Gastroesophageal sphincter (tissue), 4 donors: Measurements from ENCODE around the gene TMEM131L. TPM values are rescaled to one million over a fixed set of nuclear protein-coding genes. Genes with fewer than 3 reads are reported as not detected.

Source experiments
- ATAC-seq: fragments of 150-250 bp; one replicate; pipeline ENCODE4 v1.9.1; 2016; ENCODE audit warnings: mild to moderate bottlenecking, moderate library complexity
- H3K27ac ChIP-seq, 4 donors: fragments of 200-600 bp; sonication (generic) in 3 of 4; 1 replicate in 3 of 4; 2 replicates in 1 of 4; pipeline ENCODE4 v1.5.1; 2016 to 2019
- H3K27me3 ChIP-seq: fragments of 200-600 bp; sonication (generic); one replicate; pipeline ENCODE4 v1.5.1; 2019
- H3K36me3 ChIP-seq, 2 donors: fragments of 200-600 bp; sonication (generic); one replicate each; pipeline ENCODE4 v1.5.1; 2019; ENCODE audit warnings: control low read depth in 1 of 2
- H3K4me1 ChIP-seq, 3 donors: fragments of 200-600 bp; sonication (generic); 1 replicate in 2 of 3; 2 replicates in 1 of 3; pipeline ENCODE4 v1.5.1; 2016 to 2019; ENCODE audit warnings: control low read depth in 2 of 3
- H3K4me3 ChIP-seq, 2 donors: fragments of 200-600 bp; sonication (generic); one replicate each; pipeline ENCODE4 v1.5.1; 2019; ENCODE audit warnings: mild to moderate bottlenecking in 1 of 2, moderate library complexity in 1 of 2
- H3K9me3 ChIP-seq, 3 donors: fragments of 200-600 bp; sonication (generic); one replicate each; pipeline ENCODE4 v1.5.1; 2017 to 2019; ENCODE audit warnings: control low read depth in 2 of 3
- EP300 ChIP-seq: sonication (generic); formaldehyde crosslinking; IDR thresholded peaks from one replicate; pipeline ENCODE4 v1.6.1; 2017; ENCODE audit warnings: antibody characterized with exemption, mild to moderate bottlenecking
- POLR2A ChIP-seq, 2 donors: fragments of 450-650 bp; IDR thresholded peaks; one replicate each; pipeline ENCODE4 v1.6.1; 2017; ENCODE audit warnings: antibody characterized with exemption in 2 of 2, mild to moderate bottlenecking in 2 of 2, moderate library complexity in 1 of 2
- POLR2AphosphoS5 ChIP-seq: sonication (generic); formaldehyde crosslinking; IDR thresholded peaks from one replicate; pipeline ENCODE4 v1.6.1; 2017; ENCODE audit warnings: antibody characterized with exemption
- WGBS, 2 donors: methylation state at CpG; one replicate each; pipeline ENCODE4 v1.1.5; 2018; ENCODE audit warnings: low coverage in 1 of 2; 5-methylcytosine and 5-hydroxymethylcytosine counted together
- total RNA-seq, 4 donors: library from RNA; depleted of rRNA; stranded (reverse); fragments of >200 nt; gene quantifications; one replicate each; pipeline ENCODE4 v1.1.0, GENCODE V29; 2016
- TF ChIP-seq, protein P1 (sequence below), 4 experiments: fragments of 200-600 bp in 2 of 4; fragments of 450-650 bp in 2 of 4; sonication (generic) in 1 of 4; IDR thresholded peaks; one replicate each; pipeline ENCODE4 v1.5.1; 2017 to 2019; ENCODE audit warnings: antibody characterized with exemption in 4 of 4, mild to moderate bottlenecking in 2 of 4, moderate library complexity in 2 of 4

Gene TMEM131L
- total RNA-seq, 4 donors from 2014 or later, result 14.2 to 24.0 (median 18.4) TPM

DNA sequence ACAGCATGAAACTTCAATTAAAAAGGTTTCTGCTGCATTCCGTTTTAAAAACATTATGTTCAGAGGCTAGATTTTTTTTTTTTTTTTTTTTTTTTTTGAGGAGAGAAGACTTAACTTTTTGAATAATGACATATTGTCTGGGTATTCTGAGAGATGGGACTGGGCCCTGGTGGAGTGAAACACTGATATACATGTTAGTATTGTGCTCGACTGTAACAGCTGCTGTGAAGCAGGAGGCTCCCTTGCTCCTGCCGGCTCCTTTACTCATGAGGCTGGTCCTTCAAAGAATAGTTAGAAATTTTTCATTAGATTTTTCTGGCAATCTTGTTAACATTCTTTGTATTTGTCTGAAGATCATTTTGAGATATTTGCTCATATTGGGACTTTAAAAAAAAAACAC lies 73.3 kb downstream of the TMEM131L start:
- Histone ChIP-seq H3K27ac (peak overlapping the region in 1 of 4 donors; percentile 68), H3K36me3 (no peaks in the 10 kb centered on the region), H3K9me3 (no peaks in the 10 kb centered on the region), H3K4me3 (no peak overlapping the region), H3K27me3 (no peaks in the 10 kb centered on the region), H3K4me1 (peaks cover 0 to 57% (median 18%) of the 10 kb centered on the region in 3 donors)
- WGBS, 2 donors, result 42 to 65% methylated on average over 3 of the region's 3 CpGs
- no peak for ATAC-seq
- TF ChIP-seq EP300 (no peak), POLR2A (IDR thresholded peaks at IDR 0.05) (no peak), POLR2AphosphoS5 (no peak)
- TF ChIP-seq, protein P1, sequence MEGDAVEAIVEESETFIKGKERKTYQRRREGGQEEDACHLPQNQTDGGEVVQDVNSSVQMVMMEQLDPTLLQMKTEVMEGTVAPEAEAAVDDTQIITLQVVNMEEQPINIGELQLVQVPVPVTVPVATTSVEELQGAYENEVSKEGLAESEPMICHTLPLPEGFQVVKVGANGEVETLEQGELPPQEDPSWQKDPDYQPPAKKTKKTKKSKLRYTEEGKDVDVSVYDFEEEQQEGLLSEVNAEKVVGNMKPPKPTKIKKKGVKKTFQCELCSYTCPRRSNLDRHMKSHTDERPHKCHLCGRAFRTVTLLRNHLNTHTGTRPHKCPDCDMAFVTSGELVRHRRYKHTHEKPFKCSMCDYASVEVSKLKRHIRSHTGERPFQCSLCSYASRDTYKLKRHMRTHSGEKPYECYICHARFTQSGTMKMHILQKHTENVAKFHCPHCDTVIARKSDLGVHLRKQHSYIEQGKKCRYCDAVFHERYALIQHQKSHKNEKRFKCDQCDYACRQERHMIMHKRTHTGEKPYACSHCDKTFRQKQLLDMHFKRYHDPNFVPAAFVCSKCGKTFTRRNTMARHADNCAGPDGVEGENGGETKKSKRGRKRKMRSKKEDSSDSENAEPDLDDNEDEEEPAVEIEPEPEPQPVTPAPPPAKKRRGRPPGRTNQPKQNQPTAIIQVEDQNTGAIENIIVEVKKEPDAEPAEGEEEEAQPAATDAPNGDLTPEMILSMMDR (IDR thresholded peaks at IDR 0.05), result no peak

DNA sequence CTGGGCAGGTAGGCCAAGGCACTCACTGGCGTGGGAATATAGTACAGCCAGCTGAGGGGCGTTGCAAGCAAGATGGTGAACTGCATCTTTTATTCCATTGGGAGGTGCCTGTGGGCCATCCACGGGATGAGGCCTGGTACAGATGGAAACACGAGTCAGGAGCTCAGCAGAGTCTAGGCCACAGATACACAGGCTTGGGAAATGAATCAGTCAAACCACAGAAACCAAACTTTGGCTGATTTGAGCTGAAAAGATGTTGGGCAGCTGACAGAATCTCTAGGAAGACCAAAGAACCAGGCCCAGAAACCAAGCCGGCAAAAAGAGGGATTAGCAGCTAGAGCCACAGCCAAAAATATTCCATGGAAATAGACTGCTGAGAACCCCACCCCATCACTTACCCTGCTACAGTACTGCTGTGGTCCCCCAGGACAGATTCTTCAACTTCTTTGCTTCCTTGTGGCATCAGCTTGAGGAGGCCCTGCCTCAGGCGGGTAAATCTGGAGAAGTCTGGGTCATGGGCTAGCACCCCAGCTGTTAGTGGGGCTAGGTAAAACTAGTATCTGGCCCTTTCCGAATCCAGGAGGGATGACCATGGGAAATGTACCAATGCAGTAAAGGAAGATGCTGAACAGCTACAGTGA lies 75.4 kb downstream of the TMEM131L start:
- Histone ChIP-seq H3K27ac (peak overlapping the region in 2 of 4 donors; percentile 7 to 43), H3K36me3 (no peaks in the 10 kb centered on the region), H3K9me3 (no peaks in the 10 kb centered on the region), H3K4me1 (peaks cover 0 to 41% (median 11%) of the 10 kb centered on the region in 3 donors), H3K4me3 (no peak overlapping the region), H3K27me3 (no peaks in the 10 kb centered on the region)
- no peak for TF ChIP-seq POLR2A (IDR thresholded peaks at IDR 0.05)
- no peak for TF ChIP-seq POLR2AphosphoS5
- TF ChIP-seq, protein P1 (IDR thresholded peaks at IDR 0.05), result no peak
- no peak for ATAC-seq
- 78 to 83% methylated on average over 4 to 7 of the region's 7 CpGs for WGBS, 2 donors

DNA sequence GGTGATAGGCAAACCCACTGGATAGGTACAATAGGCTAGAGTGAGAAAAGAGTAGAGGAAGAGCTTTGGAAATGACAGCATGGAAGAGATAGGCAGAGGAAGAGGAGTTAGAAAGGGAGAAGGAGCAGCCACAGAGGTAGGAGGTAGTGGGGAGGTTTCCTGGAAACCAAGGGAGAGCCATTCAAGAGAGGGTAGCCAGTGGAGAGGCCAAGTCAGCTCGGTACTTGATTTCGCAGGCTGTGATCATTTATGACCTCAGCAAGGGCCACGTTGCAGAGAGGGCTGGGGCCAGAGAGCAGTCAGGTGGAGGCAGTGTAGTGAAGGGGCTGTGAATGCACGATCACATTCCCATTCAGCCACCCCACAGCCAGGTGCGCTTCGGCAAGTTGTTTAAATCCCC lies 76.0 kb downstream of the TMEM131L start:
- Histone ChIP-seq H3K27me3 (no peaks in the 10 kb centered on the region), H3K9me3 (no peaks in the 10 kb centered on the region), H3K4me3 (no peak overlapping the region), H3K27ac (peak overlapping the region in 2 of 4 donors; percentile 7 to 43), H3K4me1 (peaks cover 0 to 40% (median 11%) of the 10 kb centered on the region in 3 donors), H3K36me3 (no peaks in the 10 kb centered on the region)
- no peak for ATAC-seq
- 81 to 90% methylated on average over 6 of the region's 6 CpGs for WGBS, 2 donors
- TF ChIP-seq, protein P1 (IDR thresholded peaks at IDR 0.05), result no peak
- no peak for TF ChIP-seq POLR2AphosphoS5
- TF ChIP-seq POLR2A (IDR thresholded peaks at IDR 0.05), result no peak
- no peak for TF ChIP-seq EP300

DNA sequence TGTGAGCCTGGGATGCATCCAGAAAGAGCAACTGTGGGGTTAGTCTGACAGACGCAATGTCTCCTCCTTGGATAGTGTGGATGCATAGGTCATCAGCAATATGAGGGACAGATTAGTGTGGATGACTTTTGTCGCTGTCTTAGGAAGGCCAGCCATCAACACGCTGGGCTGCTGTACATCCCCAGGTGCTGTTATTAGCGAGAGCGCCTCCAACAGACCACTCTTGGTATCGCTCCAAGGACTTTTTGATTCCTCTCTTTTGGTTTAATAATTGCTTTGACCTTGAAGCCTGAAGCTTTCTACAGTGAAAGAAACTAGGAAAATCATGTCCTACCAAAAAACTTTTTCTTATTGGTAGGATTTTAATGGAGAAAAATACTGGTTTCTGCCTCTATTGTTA lies 76.7 kb downstream of the TMEM131L start:
- H3K4me1 ChIP-seq, result peaks cover 0 to 38% (median 9%) of the 10 kb centered on the region in 3 donors
- WGBS, 2 donors, result 80 to 100% methylated on average over 5 of the region's 6 CpGs

More for the DNA sequence above, 76.7 kb downstream of the TMEM131L start:
- Histone ChIP-seq H3K4me3 (no peak overlapping the region), H3K9me3 (no peaks in the 10 kb centered on the region), H3K36me3 (no peaks in the 10 kb centered on the region), H3K27ac (peak overlapping the region in 3 of 4 donors; percentile 43 to 69 (median 46)), H3K27me3 (no peaks in the 10 kb centered on the region)
- TF ChIP-seq, protein P1 (IDR thresholded peaks at IDR 0.05), result no peak
- TF ChIP-seq POLR2AphosphoS5 (no peak), EP300 (no peak), POLR2A (IDR thresholded peaks at IDR 0.05) (no peak)
- no peak for ATAC-seq
